ENCODE data around the gene TAOK1. TPM values are rescaled to one million over a fixed set of nuclear protein-coding genes. Genes with fewer than 3 reads are reported as not detected.

The TAOK1 gene
- total and polyA plus RNA-seq, 8 donors, result 5.4 to 31.8 (median 16.8) TPM

DNA sequence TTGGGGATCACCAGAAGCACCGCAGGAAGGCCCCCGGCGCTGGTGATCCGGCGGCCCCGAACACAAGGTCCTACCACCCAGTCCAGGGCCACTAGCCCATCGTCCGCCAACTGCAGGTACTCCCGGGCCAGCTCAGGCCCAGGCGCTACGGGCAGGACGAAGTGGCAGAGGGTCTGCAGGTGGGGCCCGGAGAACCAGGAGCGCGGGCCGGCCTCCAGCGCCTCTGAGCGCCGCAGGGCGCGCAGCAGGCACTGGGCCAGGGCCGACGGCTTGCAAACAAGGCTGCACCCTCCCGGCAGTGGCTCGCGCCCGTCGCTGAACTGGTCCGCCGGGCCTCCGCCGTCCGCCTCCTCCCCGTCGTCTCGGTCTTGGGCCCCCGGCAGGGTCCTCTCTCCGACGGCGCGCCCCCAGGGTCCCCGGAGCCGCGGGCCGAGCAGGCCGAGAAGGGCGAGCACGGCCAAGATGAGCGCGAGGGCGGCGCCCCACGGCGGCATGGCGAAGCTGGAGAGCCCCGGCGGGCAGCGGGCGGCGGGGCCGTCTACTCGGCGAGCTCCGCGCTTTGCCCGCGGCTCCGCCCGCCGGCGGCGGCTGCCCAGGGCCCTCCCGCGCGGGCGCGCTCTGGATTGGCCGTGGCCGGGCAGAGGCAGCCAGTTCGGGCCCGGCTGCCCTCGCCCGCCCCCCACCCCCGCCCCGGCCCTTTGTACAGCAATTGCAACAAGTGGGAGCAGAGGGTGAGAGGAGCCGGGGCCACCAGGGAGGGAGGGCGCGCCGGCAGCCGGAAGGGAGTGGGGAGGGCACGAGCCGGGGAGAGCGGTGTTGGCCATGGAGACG is 176.5 kb downstream of the TAOK1 start, which contains the start of gene ABHD15:
ABHD15 (minus strand) TSS at position 565 of the 831 bp plus-strand sequence; CDS start at position 494, 71 bp downstream.
- H3K9me3 ChIP-seq, result no peaks in the 10 kb centered on the region
- H3K27me3 ChIP-seq, result no peaks in the 10 kb centered on the region
- H3K27ac ChIP-seq, result peak within 1 kb of the TSS; percentile 75 to 89 (median 85)
- FAIRE-seq (no peak), DNase-seq (peak; percentile 71 to 90 (median 82)), ATAC-seq (peak; percentile 55 to 68 (median 62))
- TF ChIP-seq, protein P1, sequence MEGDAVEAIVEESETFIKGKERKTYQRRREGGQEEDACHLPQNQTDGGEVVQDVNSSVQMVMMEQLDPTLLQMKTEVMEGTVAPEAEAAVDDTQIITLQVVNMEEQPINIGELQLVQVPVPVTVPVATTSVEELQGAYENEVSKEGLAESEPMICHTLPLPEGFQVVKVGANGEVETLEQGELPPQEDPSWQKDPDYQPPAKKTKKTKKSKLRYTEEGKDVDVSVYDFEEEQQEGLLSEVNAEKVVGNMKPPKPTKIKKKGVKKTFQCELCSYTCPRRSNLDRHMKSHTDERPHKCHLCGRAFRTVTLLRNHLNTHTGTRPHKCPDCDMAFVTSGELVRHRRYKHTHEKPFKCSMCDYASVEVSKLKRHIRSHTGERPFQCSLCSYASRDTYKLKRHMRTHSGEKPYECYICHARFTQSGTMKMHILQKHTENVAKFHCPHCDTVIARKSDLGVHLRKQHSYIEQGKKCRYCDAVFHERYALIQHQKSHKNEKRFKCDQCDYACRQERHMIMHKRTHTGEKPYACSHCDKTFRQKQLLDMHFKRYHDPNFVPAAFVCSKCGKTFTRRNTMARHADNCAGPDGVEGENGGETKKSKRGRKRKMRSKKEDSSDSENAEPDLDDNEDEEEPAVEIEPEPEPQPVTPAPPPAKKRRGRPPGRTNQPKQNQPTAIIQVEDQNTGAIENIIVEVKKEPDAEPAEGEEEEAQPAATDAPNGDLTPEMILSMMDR (IDR thresholded peaks at IDR 0.05), result no peak
- peak within 1 kb of the TSS; percentile 46 to 81 (median 62) for H3K4me3 ChIP-seq
- WGBS, 2 donors, result 0 to 1% methylated on average over 71 to 94 of the region's 94 CpGs
- peaks cover 0 to 18% (median 16%) of the 10 kb centered on the region in 3 donors for H3K4me1 ChIP-seq
- intact Hi-C loops (cut with DNase I), result no loop called here
- peaks cover 0 to 8% (median 0%) of the 10 kb centered on the region in 3 donors for H3K36me3 ChIP-seq

DNA sequence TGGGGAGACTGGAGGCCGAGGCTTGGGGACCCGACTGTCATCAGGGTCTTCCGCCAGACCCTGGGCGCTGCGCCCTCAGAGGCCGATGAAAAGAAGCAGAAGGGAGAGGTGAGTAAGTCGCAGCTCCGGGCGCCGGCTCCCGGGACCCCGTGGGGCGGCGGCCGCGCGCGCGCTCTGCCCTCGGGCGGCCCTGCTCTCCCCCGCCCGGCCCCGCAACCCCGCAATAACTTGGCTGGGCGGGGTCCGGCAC is 177.1 kb downstream of the TAOK1 start:
- TF ChIP-seq, protein P1 (IDR thresholded peaks at IDR 0.05), result no peak
- Histone ChIP-seq H3K27me3 (no peaks in the 10 kb centered on the region), H3K27ac (peak overlapping the region; percentile 75 to 89 (median 85)), H3K4me3 (peak overlapping the region; percentile 46 to 81 (median 62)), H3K36me3 (peaks cover 0 to 4% (median 0%) of the 10 kb centered on the region in 3 donors), H3K9me3 (no peaks in the 10 kb centered on the region), H3K4me1 (peaks cover 5 to 20% (median 20%) of the 10 kb centered on the region in 3 donors)
- FAIRE-seq, result no peak
- WGBS, 2 donors, result 0% methylated on average over 21 to 27 of the region's 27 CpGs
- no peak for DNase-seq
- intact Hi-C loops (cut with DNase I), result no loop called here
- ATAC-seq, result peak; percentile 0 to 3 (median 1)

DNA sequence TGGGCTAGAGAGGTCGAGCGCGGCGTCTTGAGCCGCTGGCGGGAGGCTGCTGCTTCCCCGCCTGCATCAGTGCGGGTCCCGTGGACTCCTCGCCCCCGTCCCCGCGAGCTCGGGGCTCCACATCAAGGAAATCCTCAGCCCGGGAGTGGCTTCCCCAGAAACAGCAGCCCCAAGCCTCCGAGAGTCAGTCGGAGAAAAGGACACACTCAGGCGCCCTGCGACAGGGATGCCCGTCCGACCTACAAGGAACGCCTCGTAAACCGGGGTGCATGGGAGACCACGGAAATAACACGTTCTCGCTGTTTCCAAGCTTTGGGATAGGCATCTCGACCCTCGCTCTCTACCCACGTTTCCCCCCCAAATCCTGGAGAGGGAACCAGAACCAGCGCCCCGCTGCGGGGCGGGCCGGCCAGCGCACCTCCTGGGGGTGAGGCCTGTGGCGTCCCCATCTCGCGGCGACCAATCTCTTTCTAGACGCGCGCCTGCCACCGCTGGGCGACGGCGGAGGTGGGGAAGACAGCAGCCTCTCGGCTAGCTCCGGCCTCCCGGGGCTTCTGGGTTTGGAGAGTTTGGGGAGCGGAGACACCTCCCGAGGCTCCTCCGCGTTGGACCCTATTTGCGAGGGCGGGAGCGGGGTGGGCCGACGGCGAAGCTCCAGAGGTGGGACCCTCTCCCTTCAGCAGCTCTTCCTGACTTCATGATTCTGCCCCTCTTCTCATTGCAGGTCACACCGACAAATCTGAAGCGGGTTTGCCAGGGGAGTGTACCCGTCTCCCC is 177.6 kb downstream of the TAOK1 start:
- H3K4me1 ChIP-seq, result peaks cover 6 to 23% (median 21%) of the 10 kb centered on the region in 3 donors

DNA sequence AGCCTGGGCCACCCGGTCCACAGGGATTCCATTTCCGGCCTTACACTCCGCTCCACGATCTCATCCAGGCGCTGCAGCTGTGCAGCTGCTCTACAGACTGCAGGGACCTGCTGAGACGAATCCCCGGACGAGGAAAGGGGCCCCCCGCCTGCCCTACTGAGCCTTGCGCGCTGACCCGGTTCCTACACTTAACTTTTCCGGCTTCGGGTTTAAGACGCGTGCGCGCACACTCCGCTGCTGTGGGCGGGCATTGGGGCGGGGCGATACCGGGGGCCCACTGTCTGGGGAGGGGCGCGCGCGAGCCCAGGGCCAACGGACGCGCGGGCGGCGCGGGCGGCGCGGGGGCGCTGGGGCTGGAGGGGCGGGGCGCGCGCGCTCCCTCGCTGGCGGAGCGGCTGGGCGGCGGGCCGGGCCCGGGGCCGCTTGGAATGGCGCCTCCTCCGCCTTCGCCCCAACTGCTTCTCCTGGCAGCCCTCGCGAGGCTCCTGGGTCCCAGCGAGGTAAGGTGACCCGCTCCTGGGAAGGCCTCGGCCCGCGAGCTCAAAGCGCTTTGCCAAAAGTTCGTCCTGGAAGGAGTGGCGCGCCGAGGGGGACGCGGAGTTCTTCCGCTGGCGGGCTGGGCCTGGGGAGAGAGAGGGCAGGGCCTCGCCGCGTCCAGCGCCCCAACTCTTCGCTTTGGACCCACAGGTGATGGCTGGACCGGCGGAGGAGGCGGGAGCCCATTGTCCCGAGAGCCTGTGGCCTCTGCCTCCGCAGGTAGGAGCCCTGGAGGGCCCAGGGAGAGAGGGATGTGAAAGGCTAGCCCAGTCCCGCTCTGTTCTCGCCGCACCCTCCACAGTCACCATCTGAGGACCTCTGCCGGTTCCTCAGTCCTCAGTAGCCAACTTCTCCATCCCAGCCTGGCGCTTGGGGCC is 178.4 kb downstream of the TAOK1 start, which contains the start of gene TP53I13:
TP53I13 (plus strand) TSS at position 371 of the 914 bp plus-strand sequence; CDS start at position 429, 58 bp downstream.
- TF ChIP-seq, protein P1 (IDR thresholded peaks at IDR 0.05), result no peak
- ATAC-seq, result peak; percentile 68 to 74 (median 72)
- peak within 1 kb of the TSS; percentile 78 to 89 (median 85) for H3K27ac ChIP-seq
- no peaks in the 10 kb centered on the region for H3K36me3 ChIP-seq
- intact Hi-C loops (cut with DNase I), result no loop called here
- peak within 1 kb of the TSS; percentile 52 to 81 (median 66) for H3K4me3 ChIP-seq
- H3K9me3 ChIP-seq, result no peaks in the 10 kb centered on the region
- H3K4me1 ChIP-seq, result peaks cover 6 to 23% (median 21%) of the 10 kb centered on the region in 3 donors
- WGBS, 2 donors, result 1% methylated on average over 52 to 85 of the region's 85 CpGs
- peak; percentile 87 to 96 (median 92) for DNase-seq
- no peaks in the 10 kb centered on the region for H3K27me3 ChIP-seq
- no peak for FAIRE-seq

More for the DNA sequence above, 177.6 kb downstream of the TAOK1 start:
- no peaks in the 10 kb centered on the region for H3K27me3 ChIP-seq
- DNase-seq (peak; percentile 59 to 85 (median 70)), ATAC-seq (peak; percentile 33 to 52 (median 48)), FAIRE-seq (no peak)
- intact Hi-C loops (cut with DNase I), result no loop called here
- peak overlapping the region; percentile 46 to 81 (median 62) for H3K4me3 ChIP-seq
- peak overlapping the region; percentile 75 to 89 (median 85) for H3K27ac ChIP-seq
- H3K36me3 ChIP-seq, result peaks cover 0 to under 1% (median 0%) of the 10 kb centered on the region in 3 donors
- 0 to 1% methylated on average over 56 to 63 of the region's 63 CpGs for WGBS, 2 donors
- TF ChIP-seq, protein P1 (IDR thresholded peaks at IDR 0.05), result peak in 2 of 4 donors; percentile 9
- no peaks in the 10 kb centered on the region for H3K9me3 ChIP-seq

Data from pancreas (tissue), 10 donors.